ENCODE measurements around the gene SORCS2. TPM values are rescaled to one million over a fixed set of nuclear protein-coding genes. Genes with fewer than 3 reads are reported as not detected.

The SORCS2 gene
- total RNA-seq, 2 experiments from 2014 or later, result 0.07 TPM

DNA sequence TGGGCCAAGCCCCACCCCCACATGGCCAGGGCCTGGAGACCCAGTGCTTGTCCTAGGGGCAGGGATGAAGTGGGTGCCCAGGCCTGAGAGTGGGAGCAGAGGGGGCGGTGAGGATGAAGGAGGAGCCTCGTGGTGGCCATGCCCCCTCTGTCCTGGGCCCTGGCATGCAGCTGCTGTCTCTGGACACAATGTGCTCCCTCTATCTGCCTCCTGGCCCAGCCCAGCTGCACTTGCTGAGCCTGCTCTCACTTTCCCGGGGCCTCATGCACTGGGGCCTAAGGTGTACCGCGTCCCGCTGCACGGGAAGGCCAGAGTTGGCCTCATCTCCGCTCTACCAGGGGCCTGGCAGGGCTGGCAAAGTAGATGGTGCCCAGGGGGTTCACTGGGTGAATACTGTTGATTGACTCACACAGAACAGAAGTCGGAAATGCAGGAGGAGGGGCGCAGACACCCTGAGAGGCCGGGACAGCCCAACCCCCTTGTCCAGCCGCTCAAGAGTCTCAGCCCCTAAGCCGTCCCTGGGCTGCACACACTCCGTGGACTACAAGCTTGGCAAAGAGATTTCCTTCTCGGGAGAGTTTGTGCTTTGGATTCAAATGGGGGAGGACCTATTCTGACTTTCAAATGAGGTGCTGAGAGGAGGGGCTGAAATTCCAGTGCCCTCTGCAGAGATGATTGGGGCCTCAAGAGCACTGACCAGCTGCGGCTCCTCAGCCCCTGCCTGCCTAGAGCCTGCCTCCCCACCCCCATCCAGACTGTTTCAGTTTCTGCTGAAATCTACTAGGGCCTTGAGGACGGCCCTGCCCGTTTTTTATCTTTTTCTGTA lies 130.0 kb downstream of the SORCS2 start:
- H3K9me3 Mint-ChIP-seq, result peaks cover 22% of the 10 kb centered on the region
- CTCF ChIA-PET, result no interaction called here
- intact Hi-C loops (cut with micrococcal nuclease), result no loop called here
- POLR2A ChIA-PET, result no interaction called here
- no peaks in the 10 kb centered on the region for H3K36me3 Mint-ChIP-seq
- no peak for DNase-seq
- H3K4me3 Mint-ChIP-seq, result no peak overlapping the region
- H3K27ac Mint-ChIP-seq, result no peak overlapping the region
- no peaks in the 10 kb centered on the region for H3K4me1 Mint-ChIP-seq (ENCODE audit: low read depth)
- H3K27me3 Mint-ChIP-seq, result peaks cover 2% of the 10 kb centered on the region

- no peak overlapping the region for H3K4me3 Mint-ChIP-seq
- no peak overlapping the region for H3K27ac Mint-ChIP-seq
- H3K9me3 Mint-ChIP-seq, result peaks cover 19% of the 10 kb centered on the region
These were observed 131.1 kb downstream of the SORCS2 start for GRCh38 chr4:7323461-7323871.

GRCh38 chr4:7323872-7324650 lies 131.7 kb downstream of the SORCS2 start:
- intact Hi-C loops (cut with micrococcal nuclease), result no loop called here
- H3K4me1 Mint-ChIP-seq (ENCODE audit: low read depth), result no peaks in the 10 kb centered on the region
- DNase-seq, result peak; percentile 26
- H3K9me3 Mint-ChIP-seq, result peaks cover 13% of the 10 kb centered on the region
- ChIA-PET CTCF (no interaction called here), POLR2A (no interaction called here)
- no peak overlapping the region for H3K27ac Mint-ChIP-seq
- peaks cover 2% of the 10 kb centered on the region for H3K27me3 Mint-ChIP-seq
- no peaks in the 10 kb centered on the region for H3K36me3 Mint-ChIP-seq
- no peak overlapping the region for H3K4me3 Mint-ChIP-seq

More at GRCh38 chr4:7323461-7323871, 131.1 kb downstream of the SORCS2 start:
- CTCF ChIA-PET, result no interaction called here
- POLR2A ChIA-PET, result no interaction called here
- Mint-ChIP-seq H3K27me3 (peaks cover 2% of the 10 kb centered on the region), H3K36me3 (no peaks in the 10 kb centered on the region), H3K4me1 (ENCODE audit: low read depth) (no peaks in the 10 kb centered on the region)
- intact Hi-C loops (cut with micrococcal nuclease), result no loop called here
- no peak for DNase-seq

- Mint-ChIP-seq H3K27ac (no peak overlapping the region), H3K4me3 (no peak overlapping the region), H3K36me3 (no peaks in the 10 kb centered on the region), H3K4me1 (ENCODE audit: low read depth) (no peaks in the 10 kb centered on the region), H3K27me3 (peaks cover 2% of the 10 kb centered on the region), H3K9me3 (peaks cover 7% of the 10 kb centered on the region)
- POLR2A ChIA-PET, result no interaction called here
- intact Hi-C loops (cut with micrococcal nuclease), result no loop called here
- DNase-seq, result peak; percentile 35
- CTCF ChIA-PET, result no interaction called here
These were observed 132.3 kb downstream of the SORCS2 start for GRCh38 chr4:7324651-7325121.

DNA sequence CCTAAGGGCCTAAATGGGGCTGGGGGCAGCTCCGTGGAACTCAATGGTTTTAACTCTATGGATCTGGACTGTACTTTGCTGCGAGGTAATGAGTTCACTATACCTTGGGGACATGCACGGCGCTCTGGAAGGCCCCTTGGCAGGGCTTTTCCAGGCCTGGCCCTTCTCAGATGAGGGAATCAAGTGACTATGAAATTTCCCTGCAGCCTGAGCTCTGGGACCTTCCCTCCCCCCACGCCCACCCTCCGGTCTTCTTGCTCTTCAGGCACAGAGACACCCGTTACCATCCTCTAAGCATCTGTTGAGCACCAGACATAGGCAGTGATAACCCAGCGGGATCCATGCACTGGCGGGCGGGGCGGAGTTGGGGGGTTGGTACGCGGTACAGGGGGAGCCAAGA lies 133.2 kb downstream of the SORCS2 start:
- peaks cover under 1% of the 10 kb centered on the region for H3K9me3 Mint-ChIP-seq
- H3K27me3 Mint-ChIP-seq, result peaks cover 2% of the 10 kb centered on the region
- ChIA-PET POLR2A (no interaction called here), CTCF (no interaction called here)
- no peak overlapping the region for H3K4me3 Mint-ChIP-seq
- DNase-seq, result no peak
- no peaks in the 10 kb centered on the region for H3K36me3 Mint-ChIP-seq
- intact Hi-C loops (cut with micrococcal nuclease), result no loop called here
- no peak overlapping the region for H3K27ac Mint-ChIP-seq
- no peaks in the 10 kb centered on the region for H3K4me1 Mint-ChIP-seq (ENCODE audit: low read depth)

DNA sequence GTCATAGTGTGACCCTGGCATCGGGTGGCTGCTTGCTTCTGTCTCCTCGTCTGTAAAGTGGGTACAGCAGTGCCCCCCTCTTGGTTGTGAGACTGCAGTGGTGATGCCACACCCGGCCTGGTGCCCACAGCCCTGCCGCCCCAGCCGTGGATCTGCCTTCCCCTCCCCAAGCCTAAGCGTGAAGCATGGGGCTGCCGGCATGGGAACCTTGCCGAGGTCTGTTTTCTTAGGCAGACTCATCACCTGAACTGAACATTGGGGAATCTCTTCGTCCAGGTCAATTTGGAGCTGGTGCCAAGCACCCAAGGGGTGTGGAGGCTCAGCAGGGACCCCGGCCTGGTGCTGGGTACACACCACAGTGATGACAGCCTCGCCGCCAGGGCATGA lies 134.0 kb downstream of the SORCS2 start:
- Mint-ChIP-seq H3K27ac (no peak overlapping the region), H3K9me3 (no peaks in the 10 kb centered on the region), H3K27me3 (peaks cover 5% of the 10 kb centered on the region), H3K4me1 (ENCODE audit: low read depth) (no peaks in the 10 kb centered on the region), H3K36me3 (no peaks in the 10 kb centered on the region), H3K4me3 (no peak overlapping the region)
- ChIA-PET POLR2A (no interaction called here), CTCF (no interaction called here)
- intact Hi-C loops (cut with micrococcal nuclease), result no loop called here
- no peak for DNase-seq

DNA sequence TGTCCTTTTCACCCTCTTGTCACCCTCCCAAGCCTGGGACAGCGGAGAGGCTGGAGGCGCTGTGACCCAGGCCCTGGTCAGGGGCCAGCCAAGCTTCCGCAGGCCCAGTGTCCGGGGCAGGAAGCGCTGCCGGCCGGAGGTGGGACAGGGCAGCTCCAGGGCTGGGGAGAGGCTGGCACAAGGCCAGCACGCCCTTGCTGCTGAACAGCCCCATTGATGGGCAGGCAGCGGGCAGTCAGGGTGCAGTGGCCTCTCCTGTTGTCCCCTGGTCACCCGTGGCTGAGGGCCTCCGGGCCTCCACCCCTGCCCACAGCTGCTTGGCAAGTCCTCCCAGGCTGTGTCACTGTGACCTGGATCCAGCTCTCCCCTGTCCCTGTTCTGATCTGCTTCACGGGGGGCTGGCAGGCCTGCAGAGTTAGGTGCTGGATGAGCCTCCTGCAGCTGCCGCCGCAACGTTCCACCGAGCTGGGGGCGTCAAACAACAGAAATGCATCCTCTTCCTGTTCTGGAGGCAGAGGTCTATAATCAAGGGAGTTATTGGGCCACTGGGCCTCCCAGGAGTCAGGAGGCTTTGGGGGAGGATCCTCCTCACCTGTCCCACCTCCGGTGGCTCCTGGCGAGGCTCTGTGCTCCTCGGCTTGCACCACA lies 134.5 kb downstream of the SORCS2 start:
- Mint-ChIP-seq H3K27me3 (peaks cover 5% of the 10 kb centered on the region), H3K4me3 (no peak overlapping the region), H3K27ac (no peak overlapping the region), H3K9me3 (no peaks in the 10 kb centered on the region), H3K4me1 (ENCODE audit: low read depth) (no peaks in the 10 kb centered on the region), H3K36me3 (no peaks in the 10 kb centered on the region)
- ChIA-PET POLR2A (no interaction called here), CTCF (no interaction called here)
- intact Hi-C loops (cut with micrococcal nuclease), result no loop called here
- no peak for DNase-seq

DNA sequence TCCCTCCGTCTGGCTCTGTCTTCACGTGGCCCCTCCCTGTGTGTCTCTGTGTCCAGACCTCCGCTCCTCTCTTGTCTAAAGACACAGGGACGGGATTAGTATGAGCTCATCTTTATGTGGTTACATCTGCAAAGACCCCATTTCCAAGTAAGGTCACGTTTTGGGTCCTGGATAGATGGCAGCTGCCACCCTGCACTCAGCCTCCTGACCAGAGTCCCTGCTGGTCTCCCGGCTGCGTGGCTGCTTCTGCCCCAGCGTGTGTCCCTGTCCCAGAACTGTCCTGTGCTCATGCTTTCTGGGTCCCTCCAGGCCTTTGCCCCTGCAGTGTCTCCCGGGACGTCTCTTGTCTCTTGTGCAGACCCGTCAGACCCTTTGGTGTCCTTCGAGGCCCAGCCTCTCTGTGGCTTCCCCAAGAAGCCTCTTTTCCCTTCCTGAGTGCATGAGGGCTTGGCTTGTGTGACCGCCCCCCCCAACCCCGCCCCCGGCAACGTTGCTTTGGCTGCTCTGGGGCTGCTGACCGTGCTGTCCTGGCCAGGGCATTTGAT lies 135.1 kb downstream of the SORCS2 start:
- Mint-ChIP-seq H3K27me3 (peaks cover 5% of the 10 kb centered on the region), H3K9me3 (no peaks in the 10 kb centered on the region), H3K4me1 (ENCODE audit: low read depth) (no peaks in the 10 kb centered on the region), H3K27ac (no peak overlapping the region), H3K4me3 (no peak overlapping the region), H3K36me3 (no peaks in the 10 kb centered on the region)
- intact Hi-C loops (cut with micrococcal nuclease), result no loop called here
- no peak for DNase-seq
- POLR2A ChIA-PET, result no interaction called here
- CTCF ChIA-PET, result no interaction called here

GRCh38 chr4:7328162-7328912 lies 136.0 kb downstream of the SORCS2 start:
- Mint-ChIP-seq H3K27me3 (peaks cover 5% of the 10 kb centered on the region), H3K9me3 (no peaks in the 10 kb centered on the region), H3K4me1 (ENCODE audit: low read depth) (no peaks in the 10 kb centered on the region), H3K36me3 (no peaks in the 10 kb centered on the region), H3K27ac (no peak overlapping the region), H3K4me3 (no peak overlapping the region)
- no peak for DNase-seq
- intact Hi-C loops (cut with micrococcal nuclease), result no loop called here
- POLR2A ChIA-PET, result no interaction called here
- CTCF ChIA-PET, result interaction anchor here (0.6 kb wide), 1 partner anchor 99 kb away, joined by 4 read pairs; no protein-coding TSS in a partner anchor

DNA sequence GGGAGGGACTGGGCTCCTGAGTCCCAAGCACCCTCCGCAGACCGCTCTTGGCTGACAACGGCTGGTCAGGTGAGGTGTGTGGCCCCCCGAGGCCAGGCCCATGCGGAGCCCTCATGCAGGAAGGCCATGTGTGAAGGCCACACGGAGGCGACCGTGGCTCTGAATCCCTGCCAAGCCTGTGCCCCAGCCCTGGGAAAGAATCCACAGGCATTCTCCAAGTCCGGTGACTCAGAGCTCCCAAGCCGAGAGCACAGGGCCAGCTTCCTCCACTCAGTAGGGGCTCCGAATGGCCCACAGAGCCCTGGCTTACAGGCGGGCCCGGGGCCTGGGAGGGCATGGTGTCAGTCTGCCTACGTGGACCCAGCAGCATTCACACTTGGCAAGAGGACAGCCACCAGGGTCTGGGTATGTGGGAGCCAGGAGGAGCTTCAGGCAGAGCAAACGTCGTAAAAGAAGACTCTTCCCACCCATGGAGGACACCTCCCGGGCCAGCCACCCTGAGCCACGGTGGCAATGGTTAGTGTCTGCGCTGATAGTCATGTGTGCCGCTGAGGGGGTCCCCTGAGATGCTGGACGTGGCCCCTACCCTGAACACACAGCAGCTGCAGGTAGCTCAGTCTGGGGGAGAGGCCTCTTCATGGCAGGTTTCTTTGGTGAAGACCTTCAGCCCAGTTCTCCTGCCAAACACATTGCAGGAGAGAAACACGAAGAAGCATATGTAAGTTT lies 136.7 kb downstream of the SORCS2 start:
- H3K9me3 Mint-ChIP-seq, result no peaks in the 10 kb centered on the region
- no peaks in the 10 kb centered on the region for H3K4me1 Mint-ChIP-seq (ENCODE audit: low read depth)
- POLR2A ChIA-PET, result no interaction called here
- intact Hi-C loops (cut with micrococcal nuclease), result no loop called here
- no peak overlapping the region for H3K4me3 Mint-ChIP-seq
- H3K27me3 Mint-ChIP-seq, result peaks cover 5% of the 10 kb centered on the region
- CTCF ChIA-PET, result interaction anchor here (0.6 kb wide), 1 partner anchor 100 kb away, joined by 4 read pairs; no protein-coding TSS in a partner anchor
- H3K36me3 Mint-ChIP-seq, result no peaks in the 10 kb centered on the region
- no peak for DNase-seq
- no peak overlapping the region for H3K27ac Mint-ChIP-seq

- intact Hi-C loops (cut with micrococcal nuclease), result no loop called here
- CTCF ChIA-PET, result no interaction called here
- no peak for DNase-seq
- H3K27me3 Mint-ChIP-seq, result peaks cover 5% of the 10 kb centered on the region
- POLR2A ChIA-PET, result no interaction called here
- H3K4me3 Mint-ChIP-seq, result no peak overlapping the region
- H3K27ac Mint-ChIP-seq, result no peak overlapping the region
- H3K9me3 Mint-ChIP-seq, result no peaks in the 10 kb centered on the region
- H3K36me3 Mint-ChIP-seq, result no peaks in the 10 kb centered on the region
- H3K4me1 Mint-ChIP-seq (ENCODE audit: low read depth), result no peaks in the 10 kb centered on the region
These were observed 137.8 kb downstream of the SORCS2 start for GRCh38 chr4:7330031-7330596.

All from activated CD4-positive, alpha-beta memory T cell treated with anti-CD3 and anti-CD28 coated beads for 36 hours (primary cell).